Endothelial cell of umbilical vein (primary cell): ENCODE data around the gene ATP10A.

Source experiments
- FOS ChIP-seq: IDR thresholded peaks from 2 replicates; pipeline ENCODE4 v1.6.1; 2011; ENCODE audit warnings: mild to moderate bottlenecking, low read length, moderate library complexity, borderline replicate concordance; ENCODE audit not compliant: insufficient read depth
- POLR2A ChIP-seq: IDR thresholded peaks from 2 replicates; pipeline ENCODE4 v1.6.1; 2012; ENCODE audit warnings: low read depth, mild to moderate bottlenecking, control low read depth, low read length

DNA sequence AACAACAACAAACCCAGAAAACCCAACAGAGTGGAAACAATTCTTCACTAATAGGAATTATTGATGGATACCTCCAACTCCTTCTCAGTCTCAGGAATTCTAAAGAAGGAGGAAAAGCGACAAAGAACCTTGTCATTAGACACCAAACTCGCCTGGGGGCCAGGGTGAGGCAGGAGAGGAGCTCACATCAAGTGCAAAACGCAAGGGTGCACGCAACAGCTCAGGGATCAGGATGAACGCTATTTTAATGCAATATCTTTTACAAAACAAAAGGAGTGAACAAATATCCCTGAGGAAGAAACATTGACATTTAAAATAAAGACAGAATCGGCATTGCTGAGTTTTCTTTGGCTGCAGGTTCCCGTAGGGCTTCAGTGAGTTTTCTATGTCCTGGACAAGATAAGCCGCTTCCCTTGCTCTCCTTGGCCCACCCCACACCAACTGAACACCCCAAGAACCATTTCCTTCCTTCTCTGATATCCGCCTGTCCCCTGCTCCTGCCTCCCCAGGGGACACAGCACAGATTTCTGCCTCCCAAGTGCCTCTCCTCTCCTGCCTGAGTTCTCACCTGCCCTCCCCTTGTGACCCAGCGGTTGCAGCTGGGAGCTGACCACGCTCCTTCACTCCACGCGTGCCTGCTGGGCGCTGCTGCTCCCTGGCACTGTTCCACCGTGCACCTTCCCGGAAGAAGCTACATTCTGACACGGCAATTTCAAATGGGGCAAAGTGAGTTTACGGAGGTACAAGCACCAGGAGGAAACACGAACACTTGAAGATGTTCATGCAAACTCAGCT, 63.0 kb downstream of the ATP10A start:
- TF ChIP-seq FOS (no peak), POLR2A (no peak)
